ENCODE data around the gene ATF6.

ATF6 gene

GRCh38 chr1:161810780-161811179 lies 44.7 kb downstream of the ATF6 start:
- no peak overlapping the region for H2BK120ac ChIP-seq (ENCODE audit: low read depth, low read length)
- no peak overlapping the region for H3K9ac ChIP-seq (ENCODE audit: low read depth, low read length, poor library complexity)
- no peaks in the 10 kb centered on the region for H3K4me1 ChIP-seq (ENCODE audit: control insufficient read depth in 2 of 2, insufficient read depth in 1 of 2, low read depth in 1 of 2, low read length in 2 of 2)
- peaks cover 0 to 14% of the 10 kb centered on the region in 2 donors for H3K9me3 ChIP-seq (replicated peaks in 1 of 2; ENCODE audit: control insufficient read depth in 2 of 2, insufficient read depth in 1 of 2, low read depth in 1 of 2, low read length in 2 of 2)
- no peak overlapping the region for H2AFZ ChIP-seq (ENCODE audit: low read length)
- peaks cover 0 to 32% of the 10 kb centered on the region in 2 donors for H3K36me3 ChIP-seq (replicated peaks in 1 of 2; ENCODE audit: control insufficient read depth in 2 of 2, insufficient read depth in 2 of 2, low read length in 2 of 2)
- no peak overlapping the region for H4K91ac ChIP-seq (ENCODE audit: low read depth, low read length, poor library complexity)
- no peak overlapping the region for H3K27ac ChIP-seq (replicated peaks; ENCODE audit: low read length)
- no peak overlapping the region for H4K8ac ChIP-seq (ENCODE audit: low read depth, low read length)
- no peaks in the 10 kb centered on the region for H3K27me3 ChIP-seq (ENCODE audit: control insufficient read depth in 3 of 3, insufficient read depth in 3 of 3, low read depth in 1 of 3, low read length in 3 of 3)
- H3K18ac ChIP-seq (ENCODE audit: low read length): no peak overlapping the region
- no peak for DNase-seq (ENCODE audit: low spot score)
- no CpG with 5 or more reads among the region's 3 CpGs for WGBS, 2 donors (ENCODE audit: extremely low coverage in 2 of 2, insufficient read length in 2 of 2, insufficient replicate concordance in 1 of 2)
- H3K4me2 ChIP-seq (ENCODE audit: insufficient read depth, low read length, poor library complexity, severe bottlenecking): no peak overlapping the region
- no peak overlapping the region for H3K4ac ChIP-seq (ENCODE audit: low read length)
- no peak overlapping the region for H2BK12ac ChIP-seq (ENCODE audit: low read length)
- H2AK5ac ChIP-seq (ENCODE audit: low read depth, low read length): no peak overlapping the region
- H3K4me3 ChIP-seq (ENCODE audit: low read length in 2 of 2): no peak overlapping the region
- no peak overlapping the region for H3K14ac ChIP-seq (ENCODE audit: low read length)
- H2BK15ac ChIP-seq (ENCODE audit: low read length): no peak overlapping the region
- H3K23ac ChIP-seq (ENCODE audit: low read depth, low read length, poor library complexity): no peak overlapping the region
- no peak overlapping the region for H2BK5ac ChIP-seq (ENCODE audit: low read length)
- H3K79me1 ChIP-seq (ENCODE audit: low read depth, low read length): no peaks in the 10 kb centered on the region

- Histone ChIP-seq H3K9ac (ENCODE audit: low read depth, low read length, poor library complexity) (no peak overlapping the region), H3K4ac (ENCODE audit: low read length) (no peak overlapping the region), H3K4me3 (ENCODE audit: low read length in 2 of 2) (no peak overlapping the region), H3K27me3 (ENCODE audit: control insufficient read depth in 3 of 3, insufficient read depth in 3 of 3, low read depth in 1 of 3, low read length in 3 of 3) (no peaks in the 10 kb centered on the region), H3K14ac (ENCODE audit: low read length) (no peak overlapping the region), H3K18ac (ENCODE audit: low read length) (no peak overlapping the region), H4K91ac (ENCODE audit: low read depth, low read length, poor library complexity) (no peak overlapping the region), H3K79me1 (ENCODE audit: low read depth, low read length) (no peaks in the 10 kb centered on the region), H4K8ac (ENCODE audit: low read depth, low read length) (no peak overlapping the region), H3K23ac (ENCODE audit: low read depth, low read length, poor library complexity) (no peak overlapping the region), H2BK5ac (ENCODE audit: low read length) (no peak overlapping the region), H3K9me3 (replicated peaks in 1 of 2; ENCODE audit: control insufficient read depth in 2 of 2, insufficient read depth in 1 of 2, low read depth in 1 of 2, low read length in 2 of 2) (no peaks in the 10 kb centered on the region), H3K27ac (replicated peaks; ENCODE audit: low read length) (no peak overlapping the region), H2AFZ (ENCODE audit: low read length) (no peak overlapping the region), H2AK5ac (ENCODE audit: low read depth, low read length) (no peak overlapping the region), H2BK120ac (ENCODE audit: low read depth, low read length) (no peak overlapping the region), H2BK12ac (ENCODE audit: low read length) (no peak overlapping the region), H3K4me2 (ENCODE audit: insufficient read depth, low read length, poor library complexity, severe bottlenecking) (no peak overlapping the region), H3K36me3 (replicated peaks in 1 of 2; ENCODE audit: control insufficient read depth in 2 of 2, insufficient read depth in 2 of 2, low read length in 2 of 2) (peaks cover 0 to 21% of the 10 kb centered on the region in 2 donors), H2BK15ac (ENCODE audit: low read length) (no peak overlapping the region), H3K4me1 (ENCODE audit: control insufficient read depth in 2 of 2, insufficient read depth in 1 of 2, low read depth in 1 of 2, low read length in 2 of 2) (no peaks in the 10 kb centered on the region)
- no peak for DNase-seq (ENCODE audit: low spot score)
- no CpG with 5 or more reads among the region's 1 CpG for WGBS, 2 donors (ENCODE audit: extremely low coverage in 2 of 2, insufficient read length in 2 of 2, insufficient replicate concordance in 1 of 2)
Observed at GRCh38 chr1:161816201-161816600, 50.1 kb downstream of the ATF6 start.

GRCh38 chr1:161817176-161817730 lies 51.1 kb downstream of the ATF6 start:
- Histone ChIP-seq H3K9ac (ENCODE audit: low read depth, low read length, poor library complexity) (no peak overlapping the region), H3K23ac (ENCODE audit: low read depth, low read length, poor library complexity) (no peak overlapping the region), H3K18ac (ENCODE audit: low read length) (no peak overlapping the region), H3K4me3 (ENCODE audit: low read length in 2 of 2) (no peak overlapping the region), H4K91ac (ENCODE audit: low read depth, low read length, poor library complexity) (no peak overlapping the region), H2BK12ac (ENCODE audit: low read length) (no peak overlapping the region), H2BK15ac (ENCODE audit: low read length) (no peak overlapping the region), H3K4ac (ENCODE audit: low read length) (no peak overlapping the region), H2AK5ac (ENCODE audit: low read depth, low read length) (no peak overlapping the region), H3K27me3 (ENCODE audit: control insufficient read depth in 3 of 3, insufficient read depth in 3 of 3, low read depth in 1 of 3, low read length in 3 of 3) (no peaks in the 10 kb centered on the region), H4K8ac (ENCODE audit: low read depth, low read length) (no peak overlapping the region), H3K9me3 (replicated peaks in 1 of 2; ENCODE audit: control insufficient read depth in 2 of 2, insufficient read depth in 1 of 2, low read depth in 1 of 2, low read length in 2 of 2) (no peaks in the 10 kb centered on the region), H3K14ac (ENCODE audit: low read length) (no peak overlapping the region), H3K36me3 (replicated peaks in 1 of 2; ENCODE audit: control insufficient read depth in 2 of 2, insufficient read depth in 2 of 2, low read length in 2 of 2) (peaks cover 0 to 28% of the 10 kb centered on the region in 2 donors), H3K27ac (replicated peaks; ENCODE audit: low read length) (no peak overlapping the region), H3K79me1 (ENCODE audit: low read depth, low read length) (no peaks in the 10 kb centered on the region), H2BK5ac (ENCODE audit: low read length) (no peak overlapping the region), H2AFZ (ENCODE audit: low read length) (no peak overlapping the region), H3K4me1 (ENCODE audit: control insufficient read depth in 2 of 2, insufficient read depth in 1 of 2, low read depth in 1 of 2, low read length in 2 of 2) (no peaks in the 10 kb centered on the region), H3K4me2 (ENCODE audit: insufficient read depth, low read length, poor library complexity, severe bottlenecking) (no peak overlapping the region), H2BK120ac (ENCODE audit: low read depth, low read length) (no peak overlapping the region)
- no CpG with 5 or more reads among the region's 4 CpGs for WGBS, 2 donors (ENCODE audit: extremely low coverage in 2 of 2, insufficient read length in 2 of 2, insufficient replicate concordance in 1 of 2)
- DNase-seq (ENCODE audit: low spot score): no peak

GRCh38 chr1:161820914-161821313 lies 54.8 kb downstream of the ATF6 start:
- Histone ChIP-seq H3K23ac (ENCODE audit: low read depth, low read length, poor library complexity) (no peak overlapping the region), H4K8ac (ENCODE audit: low read depth, low read length) (no peak overlapping the region), H3K4me1 (ENCODE audit: control insufficient read depth in 2 of 2, insufficient read depth in 1 of 2, low read depth in 1 of 2, low read length in 2 of 2) (no peaks in the 10 kb centered on the region), H2BK15ac (ENCODE audit: low read length) (no peak overlapping the region), H2AK5ac (ENCODE audit: low read depth, low read length) (no peak overlapping the region), H3K4me3 (ENCODE audit: low read length in 2 of 2) (no peak overlapping the region), H3K79me1 (ENCODE audit: low read depth, low read length) (no peaks in the 10 kb centered on the region), H3K18ac (ENCODE audit: low read length) (no peak overlapping the region), H2BK120ac (ENCODE audit: low read depth, low read length) (no peak overlapping the region), H2AFZ (ENCODE audit: low read length) (no peak overlapping the region), H3K27ac (replicated peaks; ENCODE audit: low read length) (no peak overlapping the region), H4K91ac (ENCODE audit: low read depth, low read length, poor library complexity) (no peak overlapping the region), H3K4me2 (ENCODE audit: insufficient read depth, low read length, poor library complexity, severe bottlenecking) (no peak overlapping the region), H3K14ac (ENCODE audit: low read length) (no peak overlapping the region), H3K9me3 (replicated peaks in 1 of 2; ENCODE audit: control insufficient read depth in 2 of 2, insufficient read depth in 1 of 2, low read depth in 1 of 2, low read length in 2 of 2) (no peaks in the 10 kb centered on the region), H2BK12ac (ENCODE audit: low read length) (no peak overlapping the region), H3K27me3 (ENCODE audit: control insufficient read depth in 3 of 3, insufficient read depth in 3 of 3, low read depth in 1 of 3, low read length in 3 of 3) (no peaks in the 10 kb centered on the region), H2BK5ac (ENCODE audit: low read length) (no peak overlapping the region), H3K4ac (ENCODE audit: low read length) (no peak overlapping the region), H3K9ac (ENCODE audit: low read depth, low read length, poor library complexity) (no peak overlapping the region), H3K36me3 (replicated peaks in 1 of 2; ENCODE audit: control insufficient read depth in 2 of 2, insufficient read depth in 2 of 2, low read length in 2 of 2) (peaks cover 0 to 41% of the 10 kb centered on the region in 2 donors)
- 100% methylated on average over 2 of the region's 5 CpGs; no CpG with 5 or more reads in 1 of the 2 donors for whole genome bisulfite sequencing, 2 donors (ENCODE audit: extremely low coverage in 2 of 2, insufficient read length in 2 of 2, insufficient replicate concordance in 1 of 2)
- no peak for DNase-seq (ENCODE audit: low spot score)

All from neuronal stem cell (in vitro differentiated cells).